SH-SY5Y (cell line): ENCODE measurements around the gene URM1.

Experiments used
- GATA2 ChIP-seq: IDR thresholded peaks from 2 replicates; pipeline ENCODE4 v1.6.1; 2011; ENCODE audit warnings: mild to moderate bottlenecking, low read depth, low read length
- GATA3 ChIP-seq: IDR thresholded peaks from 2 replicates; pipeline ENCODE4 v1.6.1; 2011; ENCODE audit warnings: low read depth, mild to moderate bottlenecking, low read length, moderate library complexity

Gene URM1

DNA sequence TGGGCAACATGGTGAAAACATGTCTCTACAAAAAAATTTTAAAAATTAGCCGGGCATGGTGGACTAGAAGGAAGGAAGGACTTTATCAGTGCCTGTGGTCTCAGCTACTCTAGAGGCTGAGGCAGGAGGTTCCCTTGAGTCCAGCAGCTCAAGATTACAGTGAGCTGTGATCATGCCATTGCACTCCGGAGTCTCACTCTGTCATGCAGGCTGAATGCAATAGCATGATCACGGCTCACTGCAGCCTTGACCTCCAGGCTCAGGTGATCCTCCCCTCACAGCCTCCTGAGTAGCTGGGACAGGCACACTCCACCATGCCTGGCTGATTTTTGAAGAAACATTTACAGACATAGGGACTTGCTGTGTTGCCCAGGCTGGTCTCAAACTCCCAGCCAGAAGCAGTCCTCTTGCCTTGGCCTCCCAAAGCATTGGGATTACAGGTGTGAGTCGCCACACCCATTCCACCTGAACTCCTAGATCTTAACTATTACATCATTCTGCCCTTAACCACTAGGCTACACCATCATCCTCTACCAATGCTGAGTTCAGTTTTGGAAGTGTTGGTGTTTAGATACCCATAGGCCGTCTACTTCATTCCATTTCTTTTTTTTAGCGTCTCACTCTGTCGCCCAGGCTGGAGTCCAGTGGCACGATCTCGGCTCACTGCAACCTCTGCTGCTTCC is 2.0 kb upstream of the URM1 start:
- TF ChIP-seq GATA3 (no peak), GATA2 (no peak)

GRCh38 chr9:128370367-128370751 is 815 bp upstream of the URM1 start:
- TF ChIP-seq GATA3 (no peak), GATA2 (no peak)

DNA sequence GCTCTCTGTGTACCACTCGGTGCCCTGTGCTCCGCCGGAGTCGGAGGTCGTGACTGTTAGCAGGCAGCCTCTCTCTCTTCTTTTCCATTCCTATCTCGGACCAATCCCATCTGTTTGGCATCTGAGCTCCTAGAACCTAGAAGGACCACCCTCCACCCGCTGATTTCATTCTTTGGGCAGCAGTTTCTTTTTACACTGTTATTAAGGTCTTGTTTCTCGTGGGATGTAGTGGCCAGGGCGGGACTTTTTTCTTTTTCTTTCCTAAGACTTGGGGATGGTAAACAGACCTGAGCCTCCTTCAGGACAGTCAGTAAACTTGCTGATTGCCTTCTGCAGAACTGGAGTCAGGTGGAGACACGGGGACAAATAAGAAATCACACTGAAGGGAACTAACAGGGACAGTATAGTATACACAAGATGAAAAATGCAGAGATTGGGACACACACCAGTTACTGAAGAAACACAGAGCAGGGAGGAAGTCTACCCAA is 500 bp downstream of the URM1 start:
- TF ChIP-seq GATA3 (no peak), GATA2 (no peak)

DNA sequence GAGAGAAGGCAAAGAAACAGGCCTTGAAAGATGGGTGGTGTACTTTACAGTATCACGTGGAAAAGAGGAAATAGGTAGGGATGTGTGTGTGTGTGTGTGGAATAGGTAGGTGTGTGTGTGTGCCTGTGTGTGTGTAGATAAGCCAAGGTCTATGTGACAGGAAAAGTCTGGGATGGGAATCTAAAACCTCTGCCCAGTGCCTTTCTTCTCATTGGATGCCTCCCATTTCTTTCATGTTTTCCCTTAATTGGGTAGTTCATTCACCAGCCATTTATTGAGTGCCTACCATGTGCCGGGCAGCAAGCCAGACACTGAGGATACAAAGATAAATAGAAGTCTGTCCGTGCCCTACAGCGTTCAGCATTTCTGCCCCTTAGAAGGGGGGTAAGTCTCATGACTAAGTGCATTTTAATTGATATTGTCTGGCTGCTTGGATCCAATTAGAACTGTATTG is 1.0 kb downstream of the URM1 start:
- TF ChIP-seq GATA3 (no peak), GATA2 (no peak)

DNA sequence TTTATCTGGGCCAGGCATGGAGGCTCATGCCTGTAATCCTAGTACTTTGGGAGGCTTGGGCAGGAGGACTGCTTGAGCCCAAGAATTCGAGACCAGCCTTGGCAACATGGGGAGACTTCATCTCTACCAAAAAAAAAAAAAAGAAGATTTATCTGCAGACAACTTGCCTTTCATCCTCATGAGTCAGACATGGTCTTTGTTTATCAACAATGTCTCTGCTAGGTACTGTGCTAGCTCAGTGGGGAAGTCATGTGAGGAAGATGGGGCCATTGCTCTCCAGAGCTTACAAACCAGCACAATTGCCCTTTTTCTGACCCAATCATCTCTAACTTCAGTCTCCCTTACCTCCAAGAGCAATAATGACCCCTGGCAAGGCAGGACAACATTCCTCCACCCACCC is 1.6 kb downstream of the URM1 start:
- TF ChIP-seq GATA3: no peak
- TF ChIP-seq GATA2: no peak

DNA sequence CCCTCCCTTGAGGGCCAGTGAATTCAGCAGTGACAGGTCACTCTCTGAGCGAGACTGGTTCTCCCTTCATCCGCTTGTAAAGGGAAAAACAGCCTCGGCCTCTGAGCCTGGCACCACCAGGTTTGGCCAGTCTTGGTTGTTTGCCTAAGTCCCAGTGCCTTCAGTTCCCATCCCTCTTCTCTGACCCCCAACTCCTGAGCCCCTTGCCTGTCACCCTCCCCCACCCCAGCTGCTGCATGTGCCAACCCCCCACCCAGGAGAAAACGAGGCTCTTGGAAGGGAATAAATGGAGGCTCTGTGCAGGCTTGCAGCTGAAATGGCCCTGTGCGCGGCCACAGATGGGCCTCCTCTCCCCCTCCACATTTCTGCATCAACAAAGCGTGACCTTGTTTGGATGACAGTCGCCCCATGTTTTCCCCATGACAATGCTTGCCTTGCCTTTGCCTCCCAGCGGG is 3.1 kb downstream of the URM1 start:
- no peak for TF ChIP-seq GATA3
- no peak for TF ChIP-seq GATA2

GRCh38 chr9:128375865-128376264 is 4.7 kb downstream of the URM1 start:
- TF ChIP-seq GATA2 (no peak), GATA3 (no peak)

- no peak for TF ChIP-seq GATA2
- TF ChIP-seq GATA3: no peak
These were observed 11.1 kb downstream of the URM1 start for GRCh38 chr9:128382261-128382660.

GRCh38 chr9:128383007-128383753 is 12.0 kb downstream of the URM1 start:
- TF ChIP-seq GATA3 (no peak), GATA2 (no peak)

- TF ChIP-seq GATA2: no peak
- TF ChIP-seq GATA3: no peak
These were observed 12.6 kb downstream of the URM1 start for GRCh38 chr9:128383791-128384190.

DNA sequence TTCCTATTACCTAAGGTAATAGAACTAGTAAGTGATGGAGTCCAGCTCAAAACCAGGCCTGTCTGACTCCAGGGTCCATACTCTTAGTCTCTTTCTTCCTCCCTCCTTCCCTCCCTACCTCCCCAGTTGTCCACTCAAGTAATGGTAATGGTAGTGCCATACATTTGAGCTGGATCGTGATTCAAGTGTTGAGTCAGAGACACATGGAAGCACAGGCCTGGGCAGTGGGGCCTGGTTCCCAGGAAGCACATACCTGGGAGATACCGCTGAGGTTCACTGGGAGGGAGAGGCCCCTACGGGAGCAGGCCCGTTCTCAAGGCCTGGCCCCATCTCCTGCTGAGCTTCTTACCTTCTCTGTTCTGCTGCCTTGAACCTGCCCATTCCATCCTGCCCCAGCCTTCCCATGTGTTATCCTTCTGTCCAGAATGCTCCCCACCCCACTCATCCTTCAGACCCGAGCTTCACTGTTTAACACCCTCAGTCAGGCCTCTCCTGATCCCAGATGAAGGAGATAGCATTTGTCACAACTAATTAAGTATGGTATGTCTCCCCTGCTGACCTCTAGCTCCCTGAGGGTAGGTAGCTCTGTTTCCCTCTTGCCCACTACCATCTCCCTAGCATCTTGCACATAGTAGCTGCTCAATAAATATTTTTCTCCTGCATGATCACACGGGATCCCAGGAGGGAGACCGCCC is 13.8 kb downstream of the URM1 start:
- TF ChIP-seq GATA2: no peak
- no peak for TF ChIP-seq GATA3

DNA sequence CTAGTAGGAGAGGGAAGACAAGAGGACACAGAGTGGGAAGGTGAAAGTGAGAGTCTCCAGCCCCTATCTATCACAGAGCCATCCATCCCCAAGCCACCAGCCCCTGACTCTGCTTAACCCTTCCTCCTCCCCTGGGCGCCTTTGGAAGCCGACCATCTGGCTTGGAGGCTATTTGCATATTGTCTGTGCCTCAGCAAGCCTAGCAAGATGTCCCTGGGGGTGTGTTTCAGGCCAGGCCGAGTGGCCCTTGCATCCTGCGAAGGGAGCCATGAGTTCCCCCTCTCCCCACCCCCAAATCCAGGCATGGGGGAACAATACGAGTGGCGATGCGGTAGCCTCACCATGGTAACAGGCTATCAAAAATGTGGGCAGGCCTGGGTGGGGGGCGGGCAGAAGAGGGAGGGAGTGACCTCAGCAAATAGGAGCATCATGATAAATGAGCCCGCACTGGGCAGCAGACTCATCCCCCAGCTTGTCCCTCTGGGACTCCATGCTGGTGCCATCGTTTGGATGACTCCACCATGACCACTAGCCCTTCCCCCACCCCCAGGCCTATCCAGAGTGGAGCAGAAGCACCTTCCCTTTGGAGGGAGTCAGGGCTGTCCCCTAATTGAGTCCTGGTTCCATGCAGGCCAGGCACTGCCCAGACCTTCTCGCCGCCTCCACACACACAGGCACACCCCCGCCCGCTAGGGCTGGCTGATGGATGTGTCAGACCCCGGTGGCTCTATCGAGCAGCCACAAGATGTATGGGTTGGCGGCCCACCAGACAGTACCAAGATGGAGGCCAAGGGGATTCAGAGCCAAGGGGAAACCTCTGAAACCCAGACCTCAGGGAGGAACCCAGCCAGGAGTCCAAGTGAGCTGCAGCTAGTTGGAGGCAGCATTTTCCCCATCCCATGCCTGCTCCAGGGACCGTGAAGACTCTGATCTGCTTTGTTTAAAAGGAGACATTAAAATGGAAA is 14.6 kb downstream of the URM1 start:
- TF ChIP-seq GATA3 (no peak), GATA2 (no peak)

GRCh38 chr9:128388150-128388549 is 17.0 kb downstream of the URM1 start:
- no peak for TF ChIP-seq GATA2

DNA sequence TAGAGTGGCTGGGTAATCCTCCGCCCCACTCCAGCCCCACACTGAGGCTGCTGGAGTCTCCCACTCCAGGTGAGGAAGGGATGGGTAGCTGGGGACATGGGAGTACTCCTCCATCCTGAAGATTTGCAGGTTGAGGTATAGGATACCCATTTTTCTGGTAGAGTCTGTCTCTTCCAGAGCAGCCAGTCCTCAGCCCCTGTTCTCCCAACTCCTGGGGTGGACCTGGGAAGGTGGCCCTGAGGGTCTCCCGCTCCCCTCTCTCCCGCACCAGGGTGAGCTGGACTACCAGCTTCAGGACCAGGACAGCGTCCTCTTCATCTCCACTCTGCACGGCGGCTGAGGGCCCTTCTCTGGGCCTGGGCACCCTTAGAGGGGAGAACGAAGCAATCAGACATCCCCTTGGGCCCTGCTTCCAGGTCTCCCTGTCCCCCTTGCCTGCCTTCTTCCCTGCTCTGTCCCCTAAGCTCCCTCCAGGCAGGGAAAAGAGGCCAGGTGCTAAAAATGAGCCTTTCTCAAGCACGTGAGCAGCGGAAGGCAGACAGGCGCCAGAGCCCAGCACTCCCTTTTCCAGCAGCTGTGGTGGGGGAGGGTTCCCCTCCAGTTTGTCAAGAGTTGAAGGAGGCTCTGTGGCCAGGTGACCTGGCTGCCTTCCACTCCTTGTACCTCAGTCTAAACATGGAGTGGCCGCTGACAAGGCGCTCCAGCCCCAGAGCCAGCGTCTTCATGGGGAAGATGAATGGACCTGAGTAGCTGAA is 18.4 kb downstream of the URM1 start:
- TF ChIP-seq GATA3: no peak
- TF ChIP-seq GATA2: no peak
